VCaP (cell line): ENCODE measurements around the gene SMS.
"Not testable (repeated sequence)": the region's sequence is repeated elsewhere in the genome, so short reads cannot be mapped to it uniquely, and the experiment has no call there.

Experiments used
- H3K27ac ChIP-seq: fragments of 450-650 bp; 2 replicates; pipeline ENCODE4 v1.5.1; 2017
- CTCF ChIP-seq: fragments of 450-650 bp; conservative IDR thresholded peaks from 2 replicates; pipeline ENCODE4 v1.5.1; 2017; ENCODE audit warnings: mild to moderate bottlenecking, moderate library complexity

The SMS gene

DNA sequence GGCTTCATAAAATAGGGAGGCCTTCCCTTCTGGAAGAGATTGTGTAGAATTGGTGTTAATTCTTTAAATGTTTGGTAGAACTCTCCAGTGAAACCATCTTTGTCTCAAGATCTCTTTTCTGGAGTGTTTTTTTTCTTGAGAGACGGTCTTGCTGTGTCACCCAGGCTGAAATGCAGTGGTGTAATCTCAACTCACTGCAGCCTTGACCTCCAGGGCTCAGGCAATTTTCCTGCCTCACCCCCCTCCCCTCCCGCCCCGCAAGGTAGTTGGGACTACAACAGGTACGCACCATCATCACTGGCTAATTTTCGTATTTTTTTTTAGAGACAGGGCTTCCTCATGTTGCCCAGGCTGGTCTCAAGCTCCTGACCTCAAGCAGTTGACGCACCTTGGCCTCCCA lies 12.1 kb downstream of the SMS start:
- TF ChIP-seq CTCF: no peak

DNA sequence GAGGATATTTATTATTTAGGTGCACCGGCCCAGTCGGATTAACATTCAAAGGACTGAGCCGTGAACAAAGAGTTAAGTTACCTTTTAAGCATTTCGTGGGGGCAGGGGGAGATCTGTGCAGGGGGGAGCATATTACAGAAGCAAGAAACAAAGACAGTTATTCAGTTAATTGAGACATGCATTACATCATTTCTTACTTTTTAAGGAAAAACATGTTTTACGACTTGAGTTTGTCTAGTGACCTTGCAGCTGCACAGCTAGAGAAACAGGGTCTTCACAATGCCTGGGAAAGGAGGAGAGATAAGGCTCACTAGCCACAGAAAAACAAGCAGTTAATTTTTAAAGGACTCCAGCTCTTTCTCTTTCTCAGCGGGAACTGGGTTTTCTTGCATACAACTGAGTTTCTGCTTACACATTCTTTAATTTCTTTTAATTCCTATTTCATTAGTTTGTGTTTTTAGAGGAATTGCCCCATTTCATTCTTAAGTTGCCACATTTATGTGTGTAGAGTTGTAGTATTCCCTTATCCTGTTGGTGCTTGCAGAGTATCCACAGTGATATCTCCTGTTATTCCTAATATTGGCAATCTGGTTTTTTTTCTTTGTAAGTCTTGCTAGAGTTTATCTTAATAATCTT lies 12.8 kb downstream of the SMS start:
- not testable (repeated sequence) for H3K27ac ChIP-seq

More for the DNA sequence above, 12.1 kb downstream of the SMS start:
- H3K27ac ChIP-seq: no peak overlapping the region

- H3K27ac ChIP-seq: no peak overlapping the region
- no peak for TF ChIP-seq CTCF
Observed at GRCh38 chrX:21955403-21956189, 15.1 kb downstream of the SMS start.

DNA sequence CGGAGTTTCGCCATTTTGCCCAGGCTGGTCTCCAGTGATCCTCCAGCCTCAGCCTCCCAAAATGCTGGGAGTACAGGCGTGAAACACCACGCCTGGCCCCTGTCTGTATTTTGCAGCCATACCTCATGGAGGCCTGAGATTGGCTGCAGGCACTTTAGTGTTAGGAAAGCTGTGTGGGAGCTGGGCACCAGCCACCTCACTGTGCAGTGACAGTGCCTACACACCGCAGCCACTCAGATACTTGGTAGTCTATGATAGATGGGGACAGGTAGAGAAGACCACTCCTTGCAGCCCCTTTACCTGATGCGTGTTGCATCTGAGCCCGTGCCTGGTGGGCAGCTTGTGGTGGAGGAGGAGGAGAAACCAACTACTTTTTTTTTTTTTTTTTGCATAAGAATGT lies 16.3 kb downstream of the SMS start:
- no peak overlapping the region for H3K27ac ChIP-seq
- TF ChIP-seq CTCF: no peak

GRCh38 chrX:21958187-21958586 lies 17.7 kb downstream of the SMS start:
- no peak for TF ChIP-seq CTCF

DNA sequence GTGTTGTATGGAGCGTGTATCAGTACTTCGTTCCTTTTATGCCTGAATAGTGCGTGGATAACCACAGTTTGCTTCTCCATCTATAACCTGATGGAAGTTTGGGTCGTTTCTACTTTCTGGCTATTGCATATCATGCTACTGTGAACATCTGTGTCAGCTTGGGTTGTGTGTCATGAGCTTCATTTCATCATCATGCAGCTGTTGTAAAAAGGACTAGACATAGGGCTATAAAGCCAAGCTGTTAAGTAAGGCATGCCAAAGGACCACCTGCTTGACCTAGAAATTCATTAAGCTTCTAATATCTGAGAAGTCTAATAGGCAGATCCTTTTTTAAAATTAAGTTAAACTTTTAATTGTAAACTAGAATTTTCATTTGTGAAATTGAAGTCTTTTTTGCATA lies 18.4 kb downstream of the SMS start:
- TF ChIP-seq CTCF: no peak
- no peak overlapping the region for H3K27ac ChIP-seq

More at GRCh38 chrX:21958187-21958586, 17.7 kb downstream of the SMS start:
- no peak overlapping the region for H3K27ac ChIP-seq

DNA sequence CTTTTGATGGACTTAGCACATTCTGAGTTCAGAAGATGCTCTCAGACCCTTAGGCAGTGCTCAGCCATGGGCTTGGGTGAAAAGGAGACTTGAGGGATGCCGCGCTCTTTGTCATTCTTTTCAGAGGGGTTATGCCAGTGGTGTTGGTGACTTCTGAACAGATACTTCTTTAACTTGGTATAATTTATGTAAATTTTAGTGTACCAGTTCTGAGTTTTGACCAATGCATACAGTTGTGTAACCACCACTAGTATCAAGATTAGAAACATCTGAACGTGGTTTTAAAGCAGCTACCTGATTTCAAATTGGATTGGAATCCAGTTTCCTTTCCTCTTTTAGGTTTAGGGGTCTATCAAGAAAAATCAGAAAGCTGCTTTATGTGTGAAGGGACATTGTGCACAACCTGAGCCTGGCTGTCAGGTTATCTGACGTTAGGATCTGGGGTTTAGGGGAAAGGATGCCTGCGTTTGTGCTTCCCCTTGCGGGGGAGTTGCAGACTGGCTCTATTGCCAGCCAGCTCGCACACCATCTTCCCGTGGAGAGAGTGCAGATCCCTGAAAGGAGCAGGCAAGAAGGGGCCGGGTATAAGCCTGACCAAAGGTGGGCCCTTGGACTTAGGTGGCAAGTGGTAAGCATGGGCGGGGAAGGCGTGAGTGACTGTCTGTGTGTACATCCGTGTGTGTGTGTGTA lies 19.0 kb downstream of the SMS start:
- H3K27ac ChIP-seq: no peak overlapping the region
- no peak for TF ChIP-seq CTCF
